Body of pancreas (tissue), 4 donors: ENCODE data around the gene GALNT2.

Experiments
- CTCF ChIP-seq, 7 experiments: fragments of 450-650 bp in 4 of 7; fragments of 200-600 bp in 3 of 7; sonication (generic) in 3 of 7; IDR thresholded peaks; one replicate each; pipeline ENCODE4 v1.5.1; 2016 to 2019; ENCODE audit warnings: antibody characterized with exemption in 7 of 7
- POLR2A ChIP-seq, 3 donors: fragments of 450-650 bp; IDR thresholded peaks; one replicate each; pipeline ENCODE4 v1.6.1; 2016; ENCODE audit warnings: antibody characterized with exemption in 3 of 3, mild to moderate bottlenecking in 2 of 3

- TF ChIP-seq CTCF (IDR thresholded peaks at IDR 0.05) (no peak), POLR2A (IDR thresholded peaks at IDR 0.05) (no peak)
Measured at GRCh38 chr1:230191855-230192254, 124.8 kb downstream of the GALNT2 start.
